ENCODE measurements around the gene RUFY3.
A peak's percentile ranks its signal among the peaks of the same experiment; 100 is the strongest.

The RUFY3 gene

GRCh38 chr4:70772929-70773555 lies 51.3 kb downstream of the RUFY3 start:
- DNase-seq = no peak

GRCh38 chr4:70778888-70779422 lies 57.2 kb downstream of the RUFY3 start:
- no peak for DNase-seq

GRCh38 chr4:70783096-70783495 lies 61.3 kb downstream of the RUFY3 start:
- DNase-seq = no peak

GRCh38 chr4:70787496-70787895 lies 65.7 kb downstream of the RUFY3 start:
- no peak for DNase-seq

- no peak for DNase-seq
These were observed 67.0 kb downstream of the RUFY3 start for GRCh38 chr4:70788733-70789132.

GRCh38 chr4:70793626-70794025 lies 71.9 kb downstream of the RUFY3 start:
- DNase-seq = no peak

- no peak for DNase-seq
These were observed 79.6 kb downstream of the RUFY3 start for GRCh38 chr4:70801265-70801809.

GRCh38 chr4:70802928-70803580 lies 81.3 kb downstream of the RUFY3 start:
- DNase-seq = no peak

- DNase-seq = no peak
These were observed 86.4 kb downstream of the RUFY3 start for GRCh38 chr4:70808151-70808550.

- DNase-seq = no peak
These were observed 93.6 kb downstream of the RUFY3 start for GRCh38 chr4:70815370-70815769.

- DNase-seq = no peak
These were observed 95.1 kb downstream of the RUFY3 start for GRCh38 chr4:70816894-70817293.

GRCh38 chr4:70818173-70818855 lies 96.5 kb downstream of the RUFY3 start:
- no peak for DNase-seq

- no peak for DNase-seq
These were observed 97.2 kb downstream of the RUFY3 start for GRCh38 chr4:70818921-70819320.

GRCh38 chr4:70829015-70829414 lies 107.3 kb downstream of the RUFY3 start:
- DNase-seq = no peak

- DNase-seq = no peak
These were observed 107.7 kb downstream of the RUFY3 start for GRCh38 chr4:70829492-70829891.

GRCh38 chr4:70830054-70830453 lies 108.3 kb downstream of the RUFY3 start:
- DNase-seq = no peak

GRCh38 chr4:70831293-70831692 lies 109.5 kb downstream of the RUFY3 start:
- no peak for DNase-seq

GRCh38 chr4:70833675-70834074 lies 111.9 kb downstream of the RUFY3 start:
- DNase-seq = no peak

GRCh38 chr4:70836081-70836480 lies 114.3 kb downstream of the RUFY3 start:
- DNase-seq = no peak

- no peak for DNase-seq
These were observed 116.4 kb downstream of the RUFY3 start for GRCh38 chr4:70838204-70838603.

GRCh38 chr4:70838666-70839588 lies 117.2 kb downstream of the RUFY3 start:
- DNase-seq = peak in 57 of 58 donors; percentile 10 to 84 (median 50)

All from anterior cingulate cortex (tissue), 58 donors.